GM23338 (cell line): ENCODE results near the gene NAA16.

Experiments
- CTCF ChIP-seq, 2 experiments: fragments of 200-600 bp in 1 of 2; sonication (generic) in 1 of 2; conservative IDR thresholded peaks; 2 replicates each; pipeline versions ENCODE4 v1.5.1 to v1.6.1; 2016 to 2017; ENCODE audit warnings: antibody characterized with exemption in 2 of 2, low read depth in 2 of 2, mild to moderate bottlenecking in 2 of 2, moderate library complexity in 1 of 2
- EZH2 ChIP-seq: fragments of 200-600 bp; sonication (generic); IDR thresholded peaks from one replicate; pipeline ENCODE4 v1.8.0; 2017; ENCODE audit warnings: antibody characterized with exemption, mild to moderate bottlenecking, low read depth; ENCODE audit not compliant: unreplicated experiment
- EZH2phosphoT487 ChIP-seq: fragments of 200-600 bp; sonication (generic); IDR thresholded peaks from one replicate; pipeline ENCODE4 v1.8.1; 2018; ENCODE audit warnings: antibody characterized with exemption; ENCODE audit not compliant: unreplicated experiment
- POLR2AphosphoS5 ChIP-seq: IDR thresholded peaks from 2 replicates; pipeline ENCODE4 v1.6.1; 2016; ENCODE audit warnings: antibody characterized with exemption, low read depth

DNA sequence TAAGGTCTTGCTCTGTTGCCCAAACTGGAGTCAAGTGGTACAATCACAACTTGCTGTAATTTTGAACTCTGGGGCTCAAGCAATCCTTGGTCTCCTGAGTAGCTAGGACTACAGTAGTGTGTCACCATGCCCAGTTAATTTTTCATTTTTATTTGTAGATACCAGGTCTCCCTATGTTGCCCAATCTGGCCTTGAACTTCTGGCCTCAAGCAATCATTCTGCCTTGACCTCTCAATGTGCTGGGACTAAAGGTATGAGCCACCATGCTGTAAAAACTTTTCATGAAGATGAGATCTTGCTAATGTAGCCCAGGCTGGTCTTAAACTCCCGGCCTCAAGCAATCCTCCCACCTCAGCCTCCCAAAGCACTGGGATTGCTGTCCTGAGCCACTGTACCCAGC is 15.1 kb upstream of the NAA16 start:
- TF ChIP-seq CTCF (conservative IDR thresholded peaks at IDR 0.05; ENCODE audit: low read depth in 2 of 2) (no peak), EZH2phosphoT487 (no peak), EZH2 (no peak), POLR2AphosphoS5 (no peak)
